GM12878 (cell line): ENCODE measurements around the gene FAM177B.

Source experiments
- CHD4 ChIP-seq: fragments of 200-600 bp; sonication (generic); IDR thresholded peaks from 2 replicates; pipeline ENCODE4 v1.6.1; 2016; ENCODE audit warnings: mild to moderate bottlenecking
- GATAD2B ChIP-seq: fragments of 450-650 bp; conservative IDR thresholded peaks from 2 replicates; pipeline ENCODE4 v1.6.1; 2017; ENCODE audit warnings: low read depth, mild to moderate bottlenecking, moderate library complexity
- POLR2AphosphoS5 ChIP-seq: IDR thresholded peaks from 2 replicates; pipeline ENCODE4 v1.6.1; 2011; ENCODE audit warnings: mild to moderate bottlenecking, low read length, inconsistent platforms
- TF ChIP-seq, protein P1 (sequence below), 3 experiments: IDR thresholded peaks in 2 of 3; conservative IDR thresholded peaks in 1 of 3; 2 replicates each; pipeline ENCODE4 v1.5.1; 2011; ENCODE audit warnings: low read depth in 3 of 3, low read length in 3 of 3, mild to moderate bottlenecking in 3 of 3, control low read depth in 2 of 3, moderate library complexity in 2 of 3, inconsistent platforms in 1 of 3, mixed read lengths in 1 of 3; ENCODE audit not compliant: control insufficient read depth in 2 of 3, insufficient read depth in 1 of 3; ENCODE audit errors: extremely low read depth in 1 of 3

DNA sequence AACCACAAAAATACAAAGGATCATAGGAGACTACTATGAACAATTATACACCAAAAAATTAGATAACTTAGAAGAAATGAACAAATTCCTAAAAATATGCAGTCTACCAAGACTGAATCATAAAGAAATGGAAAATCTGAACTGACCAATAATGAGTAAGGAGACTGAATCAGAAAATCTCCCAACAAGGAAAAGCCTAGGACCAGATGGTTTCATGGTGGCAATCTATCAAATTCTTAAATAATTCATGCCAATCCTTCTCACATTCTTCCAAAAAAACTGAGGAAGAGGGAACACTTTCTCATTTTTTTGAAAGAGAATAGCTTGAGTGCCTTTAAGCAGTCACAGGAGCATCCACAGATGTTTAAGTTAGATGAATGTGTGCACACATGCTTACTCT lies 46.0 kb downstream of the FAM177B start:
- no peak for TF ChIP-seq CHD4
- TF ChIP-seq, protein P1, sequence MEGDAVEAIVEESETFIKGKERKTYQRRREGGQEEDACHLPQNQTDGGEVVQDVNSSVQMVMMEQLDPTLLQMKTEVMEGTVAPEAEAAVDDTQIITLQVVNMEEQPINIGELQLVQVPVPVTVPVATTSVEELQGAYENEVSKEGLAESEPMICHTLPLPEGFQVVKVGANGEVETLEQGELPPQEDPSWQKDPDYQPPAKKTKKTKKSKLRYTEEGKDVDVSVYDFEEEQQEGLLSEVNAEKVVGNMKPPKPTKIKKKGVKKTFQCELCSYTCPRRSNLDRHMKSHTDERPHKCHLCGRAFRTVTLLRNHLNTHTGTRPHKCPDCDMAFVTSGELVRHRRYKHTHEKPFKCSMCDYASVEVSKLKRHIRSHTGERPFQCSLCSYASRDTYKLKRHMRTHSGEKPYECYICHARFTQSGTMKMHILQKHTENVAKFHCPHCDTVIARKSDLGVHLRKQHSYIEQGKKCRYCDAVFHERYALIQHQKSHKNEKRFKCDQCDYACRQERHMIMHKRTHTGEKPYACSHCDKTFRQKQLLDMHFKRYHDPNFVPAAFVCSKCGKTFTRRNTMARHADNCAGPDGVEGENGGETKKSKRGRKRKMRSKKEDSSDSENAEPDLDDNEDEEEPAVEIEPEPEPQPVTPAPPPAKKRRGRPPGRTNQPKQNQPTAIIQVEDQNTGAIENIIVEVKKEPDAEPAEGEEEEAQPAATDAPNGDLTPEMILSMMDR (IDR thresholded peaks at IDR 0.05 in 2 of 3, conservative IDR thresholded peaks at IDR 0.05 in 1 of 3; ENCODE audit: control insufficient read depth in 2 of 3, extremely low read depth in 1 of 3, insufficient read depth in 1 of 3, low read depth in 3 of 3, low read length in 3 of 3): no peak
- no peak for TF ChIP-seq GATAD2B
- TF ChIP-seq POLR2AphosphoS5: no peak
